ENCODE results near the gene KLHL17. TPM values are rescaled to one million over a fixed set of nuclear protein-coding genes. Genes with fewer than 3 reads are reported as not detected.

The KLHL17 gene
- total and polyA plus RNA-seq, 9 of the 15 experiments (the other 6 are each of a cell fraction or from before 2014, with no cell fraction given) = 0.14 to 84.8 (median 13.0) TPM

- TF ChIP-seq AFF4 (CRISPR knock-in tag; IDR thresholded peaks at IDR 0.05) (no peak), CHD1 (IDR thresholded peaks at IDR 0.05; ENCODE audit: low read length) (no peak), GTF2E2 (tag; IDR thresholded peaks at IDR 0.05) (no peak), C11orf30 (IDR thresholded peaks at IDR 0.05; ENCODE audit: low read depth) (no peak), ELK3 (CRISPR knock-in tag; IDR thresholded peaks at IDR 0.05) (no peak), HNRNPUL1 (IDR thresholded peaks at IDR 0.05; ENCODE audit: low read length) (no peak), SAFB2 (IDR thresholded peaks at IDR 0.05; ENCODE audit: borderline replicate concordance, low read depth, low read length, severe bottlenecking) (no peak), HDGF (IDR thresholded peaks at IDR 0.05) (no peak)
- TF ChIP-seq, protein P1, sequence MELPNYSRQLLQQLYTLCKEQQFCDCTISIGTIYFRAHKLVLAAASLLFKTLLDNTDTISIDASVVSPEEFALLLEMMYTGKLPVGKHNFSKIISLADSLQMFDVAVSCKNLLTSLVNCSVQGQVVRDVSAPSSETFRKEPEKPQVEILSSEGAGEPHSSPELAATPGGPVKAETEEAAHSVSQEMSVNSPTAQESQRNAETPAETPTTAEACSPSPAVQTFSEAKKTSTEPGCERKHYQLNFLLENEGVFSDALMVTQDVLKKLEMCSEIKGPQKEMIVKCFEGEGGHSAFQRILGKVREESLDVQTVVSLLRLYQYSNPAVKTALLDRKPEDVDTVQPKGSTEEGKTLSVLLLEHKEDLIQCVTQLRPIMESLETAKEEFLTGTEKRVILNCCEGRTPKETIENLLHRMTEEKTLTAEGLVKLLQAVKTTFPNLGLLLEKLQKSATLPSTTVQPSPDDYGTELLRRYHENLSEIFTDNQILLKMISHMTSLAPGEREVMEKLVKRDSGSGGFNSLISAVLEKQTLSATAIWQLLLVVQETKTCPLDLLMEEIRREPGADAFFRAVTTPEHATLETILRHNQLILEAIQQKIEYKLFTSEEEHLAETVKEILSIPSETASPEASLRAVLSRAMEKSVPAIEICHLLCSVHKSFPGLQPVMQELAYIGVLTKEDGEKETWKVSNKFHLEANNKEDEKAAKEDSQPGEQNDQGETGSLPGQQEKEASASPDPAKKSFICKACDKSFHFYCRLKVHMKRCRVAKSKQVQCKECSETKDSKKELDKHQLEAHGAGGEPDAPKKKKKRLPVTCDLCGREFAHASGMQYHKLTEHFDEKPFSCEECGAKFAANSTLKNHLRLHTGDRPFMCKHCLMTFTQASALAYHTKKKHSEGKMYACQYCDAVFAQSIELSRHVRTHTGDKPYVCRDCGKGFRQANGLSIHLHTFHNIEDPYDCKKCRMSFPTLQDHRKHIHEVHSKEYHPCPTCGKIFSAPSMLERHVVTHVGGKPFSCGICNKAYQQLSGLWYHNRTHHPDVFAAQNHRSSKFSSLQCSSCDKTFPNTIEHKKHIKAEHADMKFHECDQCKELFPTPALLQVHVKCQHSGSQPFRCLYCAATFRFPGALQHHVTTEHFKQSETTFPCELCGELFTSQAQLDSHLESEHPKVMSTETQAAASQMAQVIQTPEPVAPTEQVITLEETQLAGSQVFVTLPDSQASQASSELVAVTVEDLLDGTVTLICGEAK (IDR thresholded peaks at IDR 0.05) = no peak
- TF ChIP-seq, protein P1 (CRISPR knock-in tag; IDR thresholded peaks at IDR 0.05) = no peak
- TF ChIP-seq, protein P2, sequence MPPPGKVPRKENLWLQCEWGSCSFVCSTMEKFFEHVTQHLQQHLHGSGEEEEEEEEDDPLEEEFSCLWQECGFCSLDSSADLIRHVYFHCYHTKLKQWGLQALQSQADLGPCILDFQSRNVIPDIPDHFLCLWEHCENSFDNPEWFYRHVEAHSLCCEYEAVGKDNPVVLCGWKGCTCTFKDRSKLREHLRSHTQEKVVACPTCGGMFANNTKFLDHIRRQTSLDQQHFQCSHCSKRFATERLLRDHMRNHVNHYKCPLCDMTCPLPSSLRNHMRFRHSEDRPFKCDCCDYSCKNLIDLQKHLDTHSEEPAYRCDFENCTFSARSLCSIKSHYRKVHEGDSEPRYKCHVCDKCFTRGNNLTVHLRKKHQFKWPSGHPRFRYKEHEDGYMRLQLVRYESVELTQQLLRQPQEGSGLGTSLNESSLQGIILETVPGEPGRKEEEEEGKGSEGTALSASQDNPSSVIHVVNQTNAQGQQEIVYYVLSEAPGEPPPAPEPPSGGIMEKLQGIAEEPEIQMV (tag; conservative IDR thresholded peaks at IDR 0.05; ENCODE audit: low read depth) = no peak
Observed at GRCh38 chr1:967466-968343, 7.3 kb downstream of the KLHL17 start (continued).
